Nucleus accumbens (tissue), 56 donors: ENCODE data around the gene DBNL.
A peak's percentile ranks its signal among the peaks of the same experiment; 100 is the strongest.

ENCODE experiments used
- DNase-seq, 56 donors: peaks; one replicate each; lab custom pipeline; 2025; lab: John Stamatoyannopoulos, UW

Gene DBNL

DNA sequence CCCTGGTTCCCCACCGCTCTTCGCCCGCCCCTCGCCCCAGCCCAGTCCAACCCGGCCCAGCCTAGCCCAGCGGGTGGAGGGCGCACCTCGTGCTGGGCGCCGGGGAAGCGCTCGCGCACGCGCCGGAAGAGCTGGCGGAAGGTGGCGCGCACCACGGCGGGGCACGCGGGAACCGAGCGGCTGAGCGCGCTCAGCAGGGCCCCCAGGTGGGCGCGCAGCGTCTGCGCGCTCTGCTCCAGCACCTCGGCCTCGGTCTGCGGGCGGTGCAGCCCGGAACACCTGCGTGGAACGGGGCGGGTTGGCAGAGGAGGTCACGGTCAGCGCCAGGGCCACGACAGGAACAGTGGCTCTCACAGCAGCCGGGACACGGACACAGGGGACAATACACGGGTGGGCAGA lies 4.0 kb upstream of the DBNL start:
- DNase-seq = peak in 10 of 56 donors; percentile 16 to 39 (median 27)

DNA sequence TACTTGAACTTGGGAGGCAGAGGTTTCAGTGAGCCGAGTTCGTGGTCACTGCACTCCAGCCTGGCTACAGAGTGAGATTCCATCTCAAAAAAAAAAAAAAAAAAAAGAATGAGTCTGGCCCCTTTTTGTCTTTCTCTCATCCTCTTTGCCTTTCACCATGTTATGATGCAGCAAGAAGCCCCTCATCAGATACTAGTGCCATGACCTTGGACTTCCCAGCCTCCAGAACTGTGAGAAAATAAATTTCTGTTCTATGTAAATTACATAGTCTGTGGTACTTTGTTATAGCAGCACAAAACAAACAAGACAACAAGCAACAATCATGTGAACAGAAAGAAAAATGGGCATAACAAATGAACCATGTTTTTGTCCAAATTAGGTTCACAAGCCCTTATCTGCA lies 2.3 kb upstream of the DBNL start:
- no peak for DNase-seq

DNA sequence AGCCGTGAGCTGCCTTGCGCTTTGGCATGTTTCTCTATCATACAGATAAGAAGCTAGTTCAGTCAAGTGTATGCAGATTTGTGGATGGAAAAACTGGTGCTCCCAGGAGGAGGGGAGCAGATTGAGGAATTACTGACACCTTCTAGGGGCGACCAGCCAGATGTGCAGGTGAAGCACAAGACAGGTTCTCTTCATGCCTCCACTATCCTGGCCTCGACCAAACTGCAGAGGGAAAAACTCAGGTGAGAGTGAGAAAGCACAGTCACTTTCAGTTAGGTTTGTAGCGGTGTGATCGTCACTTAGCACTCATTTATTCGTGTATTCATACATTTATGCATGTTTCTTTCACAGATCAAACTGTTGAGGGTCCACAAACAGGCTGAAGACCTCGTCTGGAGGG lies 600 bp upstream of the DBNL start:
- no peak for DNase-seq

DNA sequence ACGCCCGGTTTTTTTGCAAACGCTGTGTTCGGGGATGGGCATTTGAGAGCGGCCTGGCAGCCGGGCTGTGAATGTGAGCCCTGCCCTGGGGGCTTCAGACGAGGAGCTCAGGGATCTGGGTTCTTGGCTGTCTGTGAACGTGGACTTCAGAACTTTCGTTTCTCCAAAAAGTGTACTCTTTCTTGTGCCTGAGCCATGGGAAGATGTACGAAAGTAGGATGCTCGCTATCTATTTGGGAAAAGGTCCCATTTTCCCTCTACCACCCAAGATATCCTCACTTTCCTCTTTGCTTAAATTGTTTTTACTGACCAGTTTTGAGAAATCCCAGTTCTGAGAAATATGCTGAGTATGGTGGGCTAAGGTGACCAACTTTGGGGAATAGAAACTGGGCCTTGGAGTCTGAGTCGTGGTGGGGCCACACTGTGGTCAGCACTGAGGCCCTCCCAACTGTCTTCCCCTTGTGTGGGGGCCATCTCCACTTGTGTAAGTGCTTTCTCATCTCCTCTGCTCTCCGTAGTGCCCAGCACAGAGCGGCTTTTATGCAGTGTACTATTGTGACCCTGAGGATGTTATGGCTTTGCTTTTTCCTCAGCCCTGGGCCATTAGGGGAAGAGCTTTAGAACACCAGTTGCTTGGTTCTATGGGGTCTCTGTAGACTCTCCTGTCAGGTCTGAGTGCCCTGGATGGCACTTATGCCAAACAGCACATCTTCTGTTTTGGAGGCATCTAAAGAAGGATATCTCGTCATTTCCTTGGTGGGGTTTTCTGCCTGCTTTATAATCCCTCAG lies 918 bp downstream of the DBNL start:
- DNase-seq = no peak

GRCh38 chr7:44046321-44047061 lies 2.0 kb downstream of the DBNL start:
- no peak for DNase-seq

GRCh38 chr7:44048031-44048795 lies 3.7 kb downstream of the DBNL start:
- no peak for DNase-seq

DNA sequence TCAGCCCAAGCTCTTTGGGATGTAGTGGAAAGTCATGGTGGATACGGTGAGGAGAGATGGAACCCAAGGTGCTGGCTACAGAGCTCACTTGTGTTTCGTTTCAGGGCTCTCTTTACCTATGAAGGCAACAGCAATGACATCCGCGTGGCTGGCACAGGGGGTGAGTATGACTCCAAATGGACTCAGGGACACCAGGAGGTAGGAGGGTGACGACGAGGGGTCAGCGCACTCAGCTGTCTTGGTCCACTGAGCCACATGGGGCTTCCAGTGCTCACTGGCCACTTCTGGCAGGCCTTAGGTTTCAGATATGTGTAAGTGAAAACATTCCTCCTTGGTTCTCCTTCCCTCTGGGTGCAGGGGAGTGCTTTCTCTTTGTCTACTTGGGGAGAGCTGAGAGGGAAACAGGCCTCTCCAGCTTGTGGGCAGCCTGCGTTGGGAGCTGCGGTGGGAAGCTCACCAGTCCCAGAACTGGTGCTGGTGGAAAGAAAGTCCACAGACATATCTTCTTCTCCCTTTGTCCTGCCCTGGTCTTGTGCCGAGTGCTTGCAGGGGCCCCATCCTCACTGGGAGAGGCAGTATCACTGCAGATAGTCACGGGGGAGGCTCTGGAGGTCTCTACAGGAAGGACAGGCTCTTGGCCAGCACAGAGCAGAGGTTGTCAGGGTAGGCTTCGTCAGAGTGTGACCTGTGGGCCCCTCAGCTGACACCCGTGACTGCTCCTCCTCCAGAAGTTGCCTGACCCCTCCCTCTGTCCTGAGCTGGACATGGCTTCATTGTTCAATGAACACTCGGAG lies 5.8 kb downstream of the DBNL start:
- DNase-seq = no peak

- no peak for DNase-seq
Measured at GRCh38 chr7:44050915-44051560, 6.5 kb downstream of the DBNL start.

- DNase-seq = no peak
Measured at GRCh38 chr7:44051611-44052220, 7.2 kb downstream of the DBNL start.

DNA sequence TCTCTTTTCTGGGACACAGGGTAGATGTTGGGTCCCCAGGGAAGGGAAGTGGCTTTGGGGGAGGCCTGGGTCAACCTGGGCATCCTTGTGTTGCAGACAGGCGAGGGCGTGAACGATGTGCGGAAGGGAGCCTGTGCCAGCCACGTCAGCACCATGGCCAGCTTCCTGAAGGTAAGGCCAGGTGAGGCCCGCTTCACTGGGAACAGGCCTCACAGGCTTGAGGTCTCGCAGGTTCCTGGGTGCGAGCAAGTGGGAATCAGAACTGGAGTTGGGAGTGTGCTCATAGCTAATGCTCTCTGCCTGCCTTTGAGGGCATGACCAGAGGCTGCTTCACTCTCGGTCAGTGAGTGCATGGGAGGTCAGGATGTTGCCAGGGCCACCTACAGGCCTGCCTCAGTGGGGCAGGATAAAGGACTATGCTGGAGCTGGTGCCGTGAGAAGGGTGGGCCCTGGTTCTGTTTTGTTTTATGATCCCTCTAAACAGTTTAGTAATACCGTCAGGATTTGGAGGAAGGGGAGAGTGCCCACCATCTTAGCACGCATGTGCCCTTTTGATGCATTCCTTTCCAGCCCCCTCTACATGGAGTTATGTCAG lies 8.4 kb downstream of the DBNL start:
- DNase-seq = no peak

DNA sequence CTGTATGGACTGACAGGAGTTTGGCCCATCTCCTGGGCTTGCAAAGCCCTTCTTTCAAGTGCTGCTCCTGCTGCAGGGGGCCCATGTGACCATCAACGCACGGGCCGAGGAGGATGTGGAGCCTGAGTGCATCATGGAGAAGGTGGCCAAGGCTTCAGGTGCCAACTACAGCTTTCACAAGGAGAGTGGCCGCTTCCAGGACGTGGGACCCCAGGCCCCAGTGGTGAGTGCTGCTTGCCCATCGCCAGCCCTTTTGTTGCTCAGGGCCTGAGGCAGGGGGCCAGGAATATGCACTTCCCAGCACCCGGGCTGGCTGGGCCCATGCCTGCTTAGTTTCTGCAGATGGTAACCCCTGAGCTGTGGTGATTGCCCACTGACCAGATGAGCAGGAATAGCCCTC lies 12.2 kb downstream of the DBNL start:
- DNase-seq = no peak

GRCh38 chr7:44057181-44057848 lies 12.8 kb downstream of the DBNL start:
- DNase-seq = no peak

GRCh38 chr7:44057849-44058758 lies 13.6 kb downstream of the DBNL start:
- DNase-seq = no peak

- no peak for DNase-seq
Measured at GRCh38 chr7:44058759-44059218, 14.3 kb downstream of the DBNL start.

GRCh38 chr7:44059219-44060090 lies 15.0 kb downstream of the DBNL start:
- DNase-seq = no peak
